ENCODE measurements around the gene CALM1. TPM values are rescaled to one million over a fixed set of nuclear protein-coding genes. Genes with fewer than 3 reads are reported as not detected.

CALM1 gene
- total and polyA plus RNA-seq, 10 of the 15 experiments (the other 5 are each of a cell fraction or from before 2014, with no cell fraction given): 110 to 729 (median 261) TPM

- ChIA-PET SMC1A (ENCODE audit: uncharacterized antibody, unreplicated experiment) (no interaction called here), CTCF (no interaction called here), POLR2A (no interaction called here), RAD21 (ENCODE audit: unreplicated experiment) (no interaction called here)
- ATAC-seq (no peak), DNase-seq (ENCODE audit: low read depth, low spot score) (no peak), FAIRE-seq (no peak)
- Histone ChIP-seq H3K4me3 (no peak overlapping the region), H3K36me3 (ENCODE audit: control insufficient read depth in 2 of 2, insufficient read depth in 2 of 2, low read length in 1 of 2) (no peaks in the 10 kb centered on the region), H4K20me1 (ENCODE audit: control insufficient read depth, insufficient read depth) (no peaks in the 10 kb centered on the region), H3K79me2 (ENCODE audit: control insufficient read depth, insufficient read depth, low read length) (no peaks in the 10 kb centered on the region), H3K27me3 (replicated peaks in 1 of 2; ENCODE audit: control insufficient read depth in 2 of 2, insufficient read depth in 2 of 2, low read length in 1 of 2) (no peaks in the 10 kb centered on the region), H3K27ac (ENCODE audit: control insufficient read depth, insufficient read depth) (no peak overlapping the region), H2AFZ (ENCODE audit: control insufficient read depth, low read depth, low read length) (no peak overlapping the region), H3K4me2 (ENCODE audit: control insufficient read depth, insufficient read depth) (no peak overlapping the region), H3K9ac (ENCODE audit: control insufficient read depth, insufficient read depth, low read length) (no peak overlapping the region), H3K9me3 (replicated peaks; ENCODE audit: control insufficient read depth, insufficient read depth, low read length) (no peaks in the 10 kb centered on the region), H3K4me1 (ENCODE audit: control insufficient read depth, insufficient read depth, low read length) (peaks cover 13% of the 10 kb centered on the region)
- WGBS (ENCODE audit: insufficient coverage, insufficient replicate concordance, low lambda C conversion rate, missing lambda C conversion rate): 46% methylated on average over 9 of the region's 9 CpGs
- no TSS peak for BruUV-seq (replicated peaks)
- intact Hi-C loops (cut with micrococcal nuclease; ENCODE audit: unreplicated experiment) (no loop called here), in situ Hi-C loops (cut with MboI) (no loop called here)
- no peak for TF ChIP-seq MYC (IDR thresholded peaks at IDR 0.05; ENCODE audit: insufficient read depth, insufficient read length, insufficient replicate concordance, low read length, severe bottlenecking)
- no peak for TF ChIP-seq ZNF217 (IDR thresholded peaks at IDR 0.05)
- TF ChIP-seq, protein P1, sequence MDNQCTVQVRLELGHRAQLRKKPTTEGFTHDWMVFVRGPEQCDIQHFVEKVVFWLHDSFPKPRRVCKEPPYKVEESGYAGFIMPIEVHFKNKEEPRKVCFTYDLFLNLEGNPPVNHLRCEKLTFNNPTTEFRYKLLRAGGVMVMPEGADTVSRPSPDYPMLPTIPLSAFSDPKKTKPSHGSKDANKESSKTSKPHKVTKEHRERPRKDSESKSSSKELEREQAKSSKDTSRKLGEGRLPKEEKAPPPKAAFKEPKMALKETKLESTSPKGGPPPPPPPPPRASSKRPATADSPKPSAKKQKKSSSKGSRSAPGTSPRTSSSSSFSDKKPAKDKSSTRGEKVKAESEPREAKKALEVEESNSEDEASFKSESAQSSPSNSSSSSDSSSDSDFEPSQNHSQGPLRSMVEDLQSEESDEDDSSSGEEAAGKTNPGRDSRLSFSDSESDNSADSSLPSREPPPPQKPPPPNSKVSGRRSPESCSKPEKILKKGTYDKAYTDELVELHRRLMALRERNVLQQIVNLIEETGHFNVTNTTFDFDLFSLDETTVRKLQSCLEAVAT (IDR thresholded peaks at IDR 0.05): no peak
- TF ChIP-seq RFX5 (IDR thresholded peaks at IDR 0.05; ENCODE audit: low read depth, low read length): no peak
- TF ChIP-seq POLR2A (IDR thresholded peaks at IDR 0.05; ENCODE audit: low read depth, low read length): no peak
- no peak for TF ChIP-seq ZBTB33 (IDR thresholded peaks at IDR 0.05)
- TF ChIP-seq NR2F1 (conservative IDR thresholded peaks at IDR 0.05): no peak
- no peak for TF ChIP-seq IKZF2 (IDR thresholded peaks at IDR 0.05)
- no peak for TF ChIP-seq SMAD1 (IDR thresholded peaks at IDR 0.05; ENCODE audit: low read depth, partially characterized antibody)
- TF ChIP-seq, protein P2, sequence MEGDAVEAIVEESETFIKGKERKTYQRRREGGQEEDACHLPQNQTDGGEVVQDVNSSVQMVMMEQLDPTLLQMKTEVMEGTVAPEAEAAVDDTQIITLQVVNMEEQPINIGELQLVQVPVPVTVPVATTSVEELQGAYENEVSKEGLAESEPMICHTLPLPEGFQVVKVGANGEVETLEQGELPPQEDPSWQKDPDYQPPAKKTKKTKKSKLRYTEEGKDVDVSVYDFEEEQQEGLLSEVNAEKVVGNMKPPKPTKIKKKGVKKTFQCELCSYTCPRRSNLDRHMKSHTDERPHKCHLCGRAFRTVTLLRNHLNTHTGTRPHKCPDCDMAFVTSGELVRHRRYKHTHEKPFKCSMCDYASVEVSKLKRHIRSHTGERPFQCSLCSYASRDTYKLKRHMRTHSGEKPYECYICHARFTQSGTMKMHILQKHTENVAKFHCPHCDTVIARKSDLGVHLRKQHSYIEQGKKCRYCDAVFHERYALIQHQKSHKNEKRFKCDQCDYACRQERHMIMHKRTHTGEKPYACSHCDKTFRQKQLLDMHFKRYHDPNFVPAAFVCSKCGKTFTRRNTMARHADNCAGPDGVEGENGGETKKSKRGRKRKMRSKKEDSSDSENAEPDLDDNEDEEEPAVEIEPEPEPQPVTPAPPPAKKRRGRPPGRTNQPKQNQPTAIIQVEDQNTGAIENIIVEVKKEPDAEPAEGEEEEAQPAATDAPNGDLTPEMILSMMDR (IDR thresholded peaks at IDR 0.05 in 2 of 3, conservative IDR thresholded peaks at IDR 0.05 in 1 of 3; ENCODE audit: control insufficient read depth in 2 of 3, extremely low read depth in 1 of 3, insufficient read depth in 1 of 3, low read depth in 3 of 3, low read length in 3 of 3): no peak
- TF ChIP-seq SREBF1 (IDR thresholded peaks at IDR 0.05; ENCODE audit: low read length): no peak
- no peak for TF ChIP-seq CBFB (IDR thresholded peaks at IDR 0.05; ENCODE audit: low read depth)
- TF ChIP-seq, protein P3, sequence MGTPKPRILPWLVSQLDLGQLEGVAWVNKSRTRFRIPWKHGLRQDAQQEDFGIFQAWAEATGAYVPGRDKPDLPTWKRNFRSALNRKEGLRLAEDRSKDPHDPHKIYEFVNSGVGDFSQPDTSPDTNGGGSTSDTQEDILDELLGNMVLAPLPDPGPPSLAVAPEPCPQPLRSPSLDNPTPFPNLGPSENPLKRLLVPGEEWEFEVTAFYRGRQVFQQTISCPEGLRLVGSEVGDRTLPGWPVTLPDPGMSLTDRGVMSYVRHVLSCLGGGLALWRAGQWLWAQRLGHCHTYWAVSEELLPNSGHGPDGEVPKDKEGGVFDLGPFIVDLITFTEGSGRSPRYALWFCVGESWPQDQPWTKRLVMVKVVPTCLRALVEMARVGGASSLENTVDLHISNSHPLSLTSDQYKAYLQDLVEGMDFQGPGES (IDR thresholded peaks at IDR 0.05): no peak
- TF ChIP-seq, protein P4, sequence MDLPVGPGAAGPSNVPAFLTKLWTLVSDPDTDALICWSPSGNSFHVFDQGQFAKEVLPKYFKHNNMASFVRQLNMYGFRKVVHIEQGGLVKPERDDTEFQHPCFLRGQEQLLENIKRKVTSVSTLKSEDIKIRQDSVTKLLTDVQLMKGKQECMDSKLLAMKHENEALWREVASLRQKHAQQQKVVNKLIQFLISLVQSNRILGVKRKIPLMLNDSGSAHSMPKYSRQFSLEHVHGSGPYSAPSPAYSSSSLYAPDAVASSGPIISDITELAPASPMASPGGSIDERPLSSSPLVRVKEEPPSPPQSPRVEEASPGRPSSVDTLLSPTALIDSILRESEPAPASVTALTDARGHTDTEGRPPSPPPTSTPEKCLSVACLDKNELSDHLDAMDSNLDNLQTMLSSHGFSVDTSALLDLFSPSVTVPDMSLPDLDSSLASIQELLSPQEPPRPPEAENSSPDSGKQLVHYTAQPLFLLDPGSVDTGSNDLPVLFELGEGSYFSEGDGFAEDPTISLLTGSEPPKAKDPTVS (IDR thresholded peaks at IDR 0.05; ENCODE audit: low read depth, low read length): no peak
Observed at GRCh38 chr14:90447720-90448497, 51.1 kb downstream of the CALM1 start.

Measured in GM12878 (cell line).